Liver (tissue), 9 donors: Measurements from ENCODE around the gene KRTAP5-10. TPM values are rescaled to one million over a fixed set of nuclear protein-coding genes. Genes with fewer than 3 reads are reported as not detected.

Experiments
- DNase-seq: peaks from one replicate; pipeline ENCODE4 v3.0.0-alpha.2; 2017; ENCODE audit warnings: low spot score
- H3K27ac ChIP-seq, 2 donors: one replicate each; pipeline ENCODE4 v1.7.0; 2013; ENCODE audit warnings: inconsistent platforms in 2 of 2, low read length in 2 of 2, control low read depth in 1 of 2, low read depth in 1 of 2, mild to moderate bottlenecking in 1 of 2
- H3K27me3 ChIP-seq, 4 donors: one replicate each; pipeline versions ENCODE4 v1.6.1 to v1.7.0; 2013; ENCODE audit warnings: low read length in 3 of 4, inconsistent platforms in 1 of 4, mild to moderate bottlenecking in 1 of 4, moderate library complexity in 1 of 4; ENCODE audit not compliant: control insufficient read depth in 4 of 4, insufficient read depth in 4 of 4
- H3K36me3 ChIP-seq, 4 donors: one replicate each; pipeline versions ENCODE4 v1.6.1 to v1.7.0; 2013; ENCODE audit warnings: low read length in 3 of 4, mild to moderate bottlenecking in 3 of 4, low read depth in 1 of 4, moderate library complexity in 1 of 4; ENCODE audit not compliant: control insufficient read depth in 4 of 4, insufficient read depth in 3 of 4
- H3K4me1 ChIP-seq, 4 donors: one replicate each; pipeline versions ENCODE4 v1.6.1 to v1.7.0; 2013; ENCODE audit warnings: low read length in 3 of 4, mild to moderate bottlenecking in 3 of 4, moderate library complexity in 1 of 4; ENCODE audit not compliant: control insufficient read depth in 4 of 4, insufficient read depth in 4 of 4
- H3K4me3 ChIP-seq, 3 donors: one replicate each; pipeline versions ENCODE4 v1.6.1 to v1.7.0; 2013; ENCODE audit warnings: low read length in 3 of 3, control low read depth in 1 of 3, low read depth in 1 of 3, mild to moderate bottlenecking in 1 of 3
- H3K9ac ChIP-seq, 2 donors: one replicate each; pipeline ENCODE4 v1.7.0; 2013; ENCODE audit warnings: low read length in 2 of 2, mild to moderate bottlenecking in 2 of 2, moderate library complexity in 2 of 2, control low read depth in 1 of 2, low read depth in 1 of 2
- H3K9me3 ChIP-seq, 4 donors: one replicate each; pipeline versions ENCODE4 v1.6.1 to v1.7.0; 2013; ENCODE audit warnings: low read length in 3 of 4; ENCODE audit not compliant: control insufficient read depth in 4 of 4
- ATF3 ChIP-seq: IDR thresholded peaks from 2 replicates; pipeline ENCODE4 v1.6.1; 2016; ENCODE audit warnings: antibody characterized with exemption
- CTCF ChIP-seq: fragments of 150-350 bp; IDR thresholded peaks from 2 replicates; pipeline ENCODE4 v1.5.1; 2017; ENCODE audit warnings: improper control_type of control experiment, low read depth, low read length; ENCODE audit not compliant: missing input control
- EGR1 ChIP-seq, 2 donors: IDR thresholded peaks; 2 replicates each; pipeline ENCODE4 v1.6.1; 2016 to 2018; ENCODE audit warnings: antibody characterized with exemption in 2 of 2, low read depth in 2 of 2
- FOXA1 ChIP-seq: IDR thresholded peaks from 2 replicates; pipeline ENCODE4 v1.6.1; 2016; ENCODE audit warnings: antibody characterized with exemption
- FOXA2 ChIP-seq: IDR thresholded peaks from 2 replicates; pipeline ENCODE4 v1.6.1; 2016; ENCODE audit warnings: antibody characterized with exemption
- GABPA ChIP-seq, 2 donors: IDR thresholded peaks in 1 of 2; conservative IDR thresholded peaks in 1 of 2; 2 replicates each; pipeline ENCODE4 v1.6.1; 2016; ENCODE audit warnings: antibody characterized with exemption in 2 of 2, mild to moderate bottlenecking in 1 of 2, moderate library complexity in 1 of 2
- HNF4A ChIP-seq, 2 donors: conservative IDR thresholded peaks; 2 replicates each; pipeline ENCODE4 v1.6.1; 2016; ENCODE audit warnings: antibody characterized with exemption in 2 of 2, mild to moderate bottlenecking in 2 of 2
- HNF4G ChIP-seq: IDR thresholded peaks from 2 replicates; pipeline ENCODE4 v1.6.1; 2016; ENCODE audit warnings: antibody characterized with exemption
- JUND ChIP-seq, 2 donors: IDR thresholded peaks; 2 replicates each; pipeline ENCODE4 v1.6.1; 2016; ENCODE audit warnings: antibody characterized with exemption in 2 of 2
- NR2F2 ChIP-seq: IDR thresholded peaks from 2 replicates; pipeline ENCODE4 v1.6.1; 2016; ENCODE audit warnings: antibody characterized with exemption
- RAD21 ChIP-seq, 2 donors: IDR thresholded peaks; 2 replicates each; pipeline ENCODE4 v1.6.1; 2016; ENCODE audit warnings: antibody characterized with exemption in 2 of 2, mild to moderate bottlenecking in 2 of 2
- REST ChIP-seq: IDR thresholded peaks from 2 replicates; pipeline ENCODE4 v1.6.1; 2016; ENCODE audit warnings: antibody characterized with exemption, mild to moderate bottlenecking
- RXRA ChIP-seq, 2 donors: IDR thresholded peaks; 2 replicates each; pipeline ENCODE4 v1.6.1; 2017 to 2018; ENCODE audit warnings: antibody characterized with exemption in 2 of 2, mild to moderate bottlenecking in 1 of 2
- SP1 ChIP-seq: IDR thresholded peaks from 2 replicates; pipeline ENCODE4 v1.6.1; 2018; ENCODE audit warnings: antibody characterized with exemption, mild to moderate bottlenecking
- TAF1 ChIP-seq: conservative IDR thresholded peaks from 2 replicates; pipeline ENCODE4 v1.6.1; 2016; ENCODE audit warnings: antibody characterized with exemption, mild to moderate bottlenecking
- YY1 ChIP-seq: IDR thresholded peaks from 2 replicates; pipeline ENCODE4 v1.6.1; 2016; ENCODE audit warnings: antibody characterized with exemption, mild to moderate bottlenecking
- WGBS: extraction: QIAGEN DNeasy Blood & Tissue Kit; methylation state at CpG from one replicate; pipeline ENCODE4 v1.1.7; 2013; 5-methylcytosine and 5-hydroxymethylcytosine counted together
- polyA plus RNA-seq, 2 donors: library from polyadenylated mRNA; stranded (reverse) in 1 of 2; unstranded in 1 of 2; fragments of 200-250 nt in 1 of 2; fragments of >200 nt in 1 of 2; fragmentation: Nextera tagmentation in 1 of 2; extraction: Ambion mirVana in 1 of 2; gene quantifications; one replicate each; pipeline versions ENCODE4 v1.2.1 to v1.2.3, GENCODE V29; 2013 to 2015
- total RNA-seq, 2 donors: library from RNA; depleted of rRNA; stranded (reverse); fragments of >200 nt; gene quantifications; one replicate each; pipeline ENCODE4 v1.2.3, GENCODE V29; 2014
- TF ChIP-seq, protein P1 (sequence below): IDR thresholded peaks from 2 replicates; pipeline ENCODE4 v1.6.1; 2016; ENCODE audit warnings: antibody characterized with exemption
- TF ChIP-seq, protein P2 (sequence below): IDR thresholded peaks from 2 replicates; pipeline ENCODE4 v1.6.1; 2016; ENCODE audit warnings: antibody characterized with exemption
- donor health status: healthy.
- donor health status: healthy.
- donor health status: healthy.
- donor health status: healthy.
- donor health status: healthy.

The KRTAP5-10 gene
- total and polyA plus RNA-seq, 4 donors: 0.14 TPM; not detected in 3

DNA sequence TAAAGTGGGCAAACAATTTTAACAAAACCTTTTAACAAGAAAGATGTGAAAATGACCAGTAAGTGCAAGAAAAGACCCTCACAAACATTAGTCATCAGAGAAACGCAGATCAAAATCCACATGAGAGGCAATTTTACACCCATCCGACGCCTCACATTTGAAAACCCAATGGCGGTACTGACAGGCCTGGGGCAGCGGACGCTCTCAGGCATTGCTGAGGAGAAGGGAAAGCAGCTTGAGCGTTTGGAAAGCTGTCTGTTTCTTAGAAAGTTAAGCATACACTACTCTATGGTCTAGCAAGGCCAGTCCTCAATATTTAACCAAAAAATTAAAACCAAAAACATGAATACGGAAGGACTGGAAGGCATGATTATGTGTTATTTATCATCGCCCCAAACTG is 29.5 kb upstream of the KRTAP5-10 start:
- Histone ChIP-seq H3K9me3 (no peaks in the 10 kb centered on the region), H3K27ac (no peak overlapping the region), H3K9ac (no peak overlapping the region), H3K4me1 (peaks cover 0 to 9% (median 5%) of the 10 kb centered on the region in 4 donors), H3K36me3 (no peaks in the 10 kb centered on the region), H3K4me3 (no peak overlapping the region), H3K27me3 (no peaks in the 10 kb centered on the region)
- WGBS: 98% methylated on average over 9 of the region's 9 CpGs
- no peak for DNase-seq
- TF ChIP-seq EGR1 (IDR thresholded peaks at IDR 0.05; ENCODE audit: low read depth in 2 of 2): no peak
- TF ChIP-seq JUND (IDR thresholded peaks at IDR 0.05): no peak
- no peak for TF ChIP-seq TAF1
- no peak for TF ChIP-seq RXRA (IDR thresholded peaks at IDR 0.05)
- no peak for TF ChIP-seq GABPA (IDR thresholded peaks at IDR 0.05 in 1 of 2, conservative IDR thresholded peaks at IDR 0.05 in 1 of 2)
- TF ChIP-seq HNF4G: no peak
- no peak for TF ChIP-seq YY1
- no peak for TF ChIP-seq RAD21 (IDR thresholded peaks at IDR 0.05)
- TF ChIP-seq CTCF: no peak
- no peak for TF ChIP-seq REST
- TF ChIP-seq SP1: no peak
- no peak for TF ChIP-seq FOXA1
- TF ChIP-seq, protein P1, sequence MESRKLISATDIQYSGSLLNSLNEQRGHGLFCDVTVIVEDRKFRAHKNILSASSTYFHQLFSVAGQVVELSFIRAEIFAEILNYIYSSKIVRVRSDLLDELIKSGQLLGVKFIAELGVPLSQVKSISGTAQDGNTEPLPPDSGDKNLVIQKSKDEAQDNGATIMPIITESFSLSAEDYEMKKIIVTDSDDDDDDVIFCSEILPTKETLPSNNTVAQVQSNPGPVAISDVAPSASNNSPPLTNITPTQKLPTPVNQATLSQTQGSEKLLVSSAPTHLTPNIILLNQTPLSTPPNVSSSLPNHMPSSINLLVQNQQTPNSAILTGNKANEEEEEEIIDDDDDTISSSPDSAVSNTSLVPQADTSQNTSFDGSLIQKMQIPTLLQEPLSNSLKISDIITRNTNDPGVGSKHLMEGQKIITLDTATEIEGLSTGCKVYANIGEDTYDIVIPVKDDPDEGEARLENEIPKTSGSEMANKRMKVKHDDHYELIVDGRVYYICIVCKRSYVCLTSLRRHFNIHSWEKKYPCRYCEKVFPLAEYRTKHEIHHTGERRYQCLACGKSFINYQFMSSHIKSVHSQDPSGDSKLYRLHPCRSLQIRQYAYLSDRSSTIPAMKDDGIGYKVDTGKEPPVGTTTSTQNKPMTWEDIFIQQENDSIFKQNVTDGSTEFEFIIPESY: no peak
- TF ChIP-seq, protein P2, sequence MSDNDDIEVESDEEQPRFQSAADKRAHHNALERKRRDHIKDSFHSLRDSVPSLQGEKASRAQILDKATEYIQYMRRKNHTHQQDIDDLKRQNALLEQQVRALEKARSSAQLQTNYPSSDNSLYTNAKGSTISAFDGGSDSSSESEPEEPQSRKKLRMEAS: no peak
- TF ChIP-seq ATF3: no peak
- no peak for TF ChIP-seq NR2F2
- TF ChIP-seq FOXA2: no peak
- no peak for TF ChIP-seq HNF4A (conservative IDR thresholded peaks at IDR 0.05)
